BE2C (cell line): ENCODE results near the gene GTSE1.

ENCODE experiments used
- DNase-seq: peaks from one replicate; pipeline ENCODE4 v3.0.0-alpha.2; 2020
- H3K27me3 ChIP-seq: fragments of 250-450 bp; sonication (Bioruptor Pico); 2 replicates; pipeline ENCODE4 v1.5.1; 2020; ENCODE audit warnings: mild to moderate bottlenecking
- H3K36me3 ChIP-seq: fragments of 250-450 bp; sonication (Bioruptor Pico); 2 replicates; pipeline ENCODE4 v1.5.1; 2020; ENCODE audit warnings: mild to moderate bottlenecking
- H3K4me1 ChIP-seq: fragments of 250-450 bp; sonication (Bioruptor Pico); 2 replicates; pipeline ENCODE4 v1.5.1; 2020
- H3K4me3 ChIP-seq: 2 replicates; pipeline ENCODE4 v1.5.1; 2011; ENCODE audit warnings: low read depth, low read length
- H3K9me3 ChIP-seq: fragments of 250-450 bp; sonication (Bioruptor Pico); 2 replicates; pipeline ENCODE4 v1.5.1; 2020
- TF ChIP-seq, protein P1 (sequence below): IDR thresholded peaks from 2 replicates; pipeline ENCODE4 v1.5.1; 2012; ENCODE audit warnings: mild to moderate bottlenecking, low read depth, low read length

GTSE1 gene

DNA sequence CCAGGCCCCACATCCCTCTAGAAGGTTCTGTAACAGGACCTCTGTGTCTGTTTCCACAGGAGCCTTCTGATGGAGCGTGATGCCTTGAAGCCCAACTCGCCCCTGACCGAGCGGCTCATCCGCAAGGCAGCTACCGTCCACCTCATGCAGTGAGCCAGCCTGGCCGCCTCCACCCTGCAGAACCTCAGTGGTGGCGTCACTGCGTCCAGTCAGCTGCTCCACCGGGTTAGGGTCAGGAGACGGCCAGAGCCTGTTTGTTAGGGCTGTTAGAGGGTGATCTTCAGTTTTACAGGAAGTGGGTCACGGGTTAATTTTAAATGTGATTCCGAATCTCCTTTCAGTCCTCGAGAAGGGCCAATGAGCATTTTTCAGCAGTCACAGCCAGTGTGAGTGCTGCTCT, 3.9 kb upstream of the GTSE1 start:
- TF ChIP-seq, protein P1, sequence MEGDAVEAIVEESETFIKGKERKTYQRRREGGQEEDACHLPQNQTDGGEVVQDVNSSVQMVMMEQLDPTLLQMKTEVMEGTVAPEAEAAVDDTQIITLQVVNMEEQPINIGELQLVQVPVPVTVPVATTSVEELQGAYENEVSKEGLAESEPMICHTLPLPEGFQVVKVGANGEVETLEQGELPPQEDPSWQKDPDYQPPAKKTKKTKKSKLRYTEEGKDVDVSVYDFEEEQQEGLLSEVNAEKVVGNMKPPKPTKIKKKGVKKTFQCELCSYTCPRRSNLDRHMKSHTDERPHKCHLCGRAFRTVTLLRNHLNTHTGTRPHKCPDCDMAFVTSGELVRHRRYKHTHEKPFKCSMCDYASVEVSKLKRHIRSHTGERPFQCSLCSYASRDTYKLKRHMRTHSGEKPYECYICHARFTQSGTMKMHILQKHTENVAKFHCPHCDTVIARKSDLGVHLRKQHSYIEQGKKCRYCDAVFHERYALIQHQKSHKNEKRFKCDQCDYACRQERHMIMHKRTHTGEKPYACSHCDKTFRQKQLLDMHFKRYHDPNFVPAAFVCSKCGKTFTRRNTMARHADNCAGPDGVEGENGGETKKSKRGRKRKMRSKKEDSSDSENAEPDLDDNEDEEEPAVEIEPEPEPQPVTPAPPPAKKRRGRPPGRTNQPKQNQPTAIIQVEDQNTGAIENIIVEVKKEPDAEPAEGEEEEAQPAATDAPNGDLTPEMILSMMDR: no peak
- H3K4me3 ChIP-seq: no peak overlapping the region
- no peaks in the 10 kb centered on the region; the same call in 1 of the 2 replicates for H3K4me1 ChIP-seq
- DNase-seq: no peak
- H3K27me3 ChIP-seq: no peaks in the 10 kb centered on the region
- H3K36me3 ChIP-seq: peaks cover 10% of the 10 kb centered on the region
- H3K9me3 ChIP-seq: no peaks in the 10 kb centered on the region

DNA sequence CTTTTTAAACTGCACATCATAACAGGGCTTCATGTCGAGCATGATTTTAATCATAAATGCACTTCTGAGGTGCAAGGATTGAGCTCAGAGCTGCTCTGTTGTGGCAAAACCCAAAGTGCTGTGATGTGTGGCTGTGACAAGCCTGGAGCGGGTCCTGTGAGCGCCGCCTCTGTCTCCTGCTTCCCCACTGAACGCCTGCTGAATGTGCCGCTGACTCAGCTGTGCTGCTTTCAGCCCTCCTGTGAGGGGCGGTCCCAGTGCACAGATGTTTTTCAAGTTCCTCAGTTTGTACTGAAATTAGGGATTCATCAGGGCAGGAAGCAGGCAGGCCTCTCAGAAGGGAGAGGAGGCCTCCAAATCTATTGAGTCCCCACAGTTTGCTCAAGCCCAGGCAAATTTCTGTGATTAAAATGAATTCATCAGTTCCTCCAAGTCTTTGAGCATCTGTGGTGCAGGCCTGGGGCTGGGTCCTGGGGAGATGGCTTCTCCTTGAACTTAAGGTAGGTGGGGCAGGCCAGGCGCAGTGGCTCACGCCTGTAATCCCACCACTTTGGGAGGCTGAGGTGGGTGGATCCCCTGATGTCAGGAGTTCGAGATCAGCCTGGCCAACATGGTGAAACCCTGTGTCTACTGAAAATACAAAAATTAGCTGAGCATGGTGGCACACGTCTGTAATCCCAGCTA, 3.0 kb upstream of the GTSE1 start:
- Histone ChIP-seq H3K4me3 (no peak overlapping the region), H3K36me3 (peaks cover 16% of the 10 kb centered on the region), H3K9me3 (no peaks in the 10 kb centered on the region), H3K27me3 (no peaks in the 10 kb centered on the region), H3K4me1 (no peaks in the 10 kb centered on the region; the same call in 1 of the 2 replicates)
- no peak for DNase-seq
- TF ChIP-seq, protein P1: no peak

DNA sequence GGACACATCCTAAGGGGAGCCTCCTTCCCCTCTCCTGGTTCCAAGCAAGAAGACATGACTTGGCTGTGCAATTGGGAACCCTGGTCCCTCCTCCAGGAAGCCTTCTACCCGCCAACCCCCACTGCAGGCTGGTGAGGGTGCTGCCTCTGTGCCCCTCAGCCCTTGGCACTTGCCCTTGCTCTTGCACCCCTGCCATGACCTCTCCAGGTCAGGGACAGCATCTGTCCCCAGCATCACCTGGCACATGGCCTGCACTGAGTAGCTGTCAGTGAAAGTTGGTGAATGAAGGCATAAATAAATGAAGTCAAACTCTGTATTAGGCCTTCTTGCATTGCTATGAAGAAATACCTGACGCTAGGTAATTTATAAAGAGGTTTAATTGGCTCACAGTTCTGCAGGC, 1.9 kb upstream of the GTSE1 start:
- Histone ChIP-seq H3K9me3 (no peaks in the 10 kb centered on the region), H3K4me3 (no peak overlapping the region), H3K27me3 (no peaks in the 10 kb centered on the region), H3K36me3 (peaks cover 24% of the 10 kb centered on the region), H3K4me1 (no peaks in the 10 kb centered on the region; the same call in 1 of the 2 replicates)
- TF ChIP-seq, protein P1: no peak
- DNase-seq: no peak

DNA sequence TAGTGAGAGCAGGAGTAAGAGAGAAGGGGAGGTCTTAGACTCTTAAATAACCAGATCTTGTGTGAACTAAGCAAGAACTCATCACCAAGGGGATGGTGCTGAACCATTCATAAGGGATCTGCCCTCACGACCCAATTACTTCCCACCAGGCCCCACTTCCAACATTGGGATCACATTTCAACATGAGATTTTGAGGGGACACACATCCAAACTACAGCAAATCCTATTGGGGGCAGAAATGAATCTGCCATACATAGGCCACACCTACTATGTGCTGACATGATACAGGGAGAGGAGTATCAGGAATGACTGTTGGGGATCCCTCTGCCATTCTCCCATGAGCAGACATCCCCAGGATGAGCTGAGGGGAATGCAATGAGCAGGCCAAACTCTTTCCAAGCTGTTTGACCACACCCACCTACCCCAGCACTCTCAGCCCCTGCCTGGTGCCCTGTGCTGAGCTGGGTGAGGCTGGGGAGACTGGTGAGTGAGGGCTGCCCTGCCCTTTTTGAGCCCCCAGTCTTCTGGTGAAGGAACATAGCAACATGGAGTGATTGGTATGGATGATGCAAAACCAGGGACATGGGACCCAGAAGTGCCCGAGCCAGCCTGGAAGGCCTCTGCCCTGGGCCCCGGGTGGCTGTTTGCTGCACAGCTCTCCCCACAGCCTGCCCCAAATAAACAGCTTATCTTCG, 1.2 kb upstream of the GTSE1 start:
- Histone ChIP-seq H3K36me3 (peaks cover 28% of the 10 kb centered on the region), H3K27me3 (no peaks in the 10 kb centered on the region), H3K9me3 (no peaks in the 10 kb centered on the region), H3K4me1 (no peaks in the 10 kb centered on the region; the same call in 1 of the 2 replicates), H3K4me3 (no peak overlapping the region)
- DNase-seq: no peak
- TF ChIP-seq, protein P1: no peak

DNA sequence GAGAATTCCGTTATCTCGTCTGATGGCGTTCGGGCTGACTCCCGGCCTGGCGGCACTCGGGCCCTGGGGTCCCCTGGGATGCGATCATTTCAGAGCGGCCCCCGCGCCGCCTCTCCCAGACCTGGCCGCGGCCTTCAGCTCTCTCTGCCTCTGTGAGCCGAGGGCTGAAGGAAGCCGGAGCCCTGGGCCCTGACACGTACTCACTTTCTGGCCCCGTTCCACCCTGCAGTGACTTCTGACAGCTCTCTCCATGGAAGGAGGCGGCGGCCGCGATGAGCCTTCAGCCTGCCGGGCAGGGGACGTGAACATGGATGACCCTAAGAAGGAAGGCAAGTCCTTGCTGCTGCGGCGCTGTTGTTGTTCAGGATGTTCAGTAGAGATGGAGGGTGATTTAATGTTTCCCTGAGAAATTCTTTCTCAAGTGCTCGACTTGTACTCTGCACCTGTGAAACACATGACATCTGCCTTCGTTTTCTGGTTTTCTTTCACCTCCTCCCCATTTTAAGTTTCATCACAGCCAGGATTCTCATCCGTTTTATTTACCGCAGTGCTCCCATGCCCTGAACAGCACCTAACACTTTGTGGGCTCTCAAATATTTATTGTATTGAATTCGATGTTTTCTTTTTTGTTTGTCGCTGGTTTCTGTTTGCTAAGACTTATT, 612 bp downstream of the GTSE1 start:
- TF ChIP-seq, protein P1: no peak
- H3K9me3 ChIP-seq: no peaks in the 10 kb centered on the region
- peak overlapping the region; percentile 88 for H3K4me3 ChIP-seq
- peak; percentile 68 for DNase-seq
- H3K36me3 ChIP-seq: peaks cover 33% of the 10 kb centered on the region
- H3K4me1 ChIP-seq: no peaks in the 10 kb centered on the region; the same call in 1 of the 2 replicates
- no peaks in the 10 kb centered on the region for H3K27me3 ChIP-seq
